Stimulated activated CD8-positive, alpha-beta memory T cell treated with anti-CD3 and anti-CD28 coated beads, Interleukin-7, amount 100 ng/mL, for 48 hours (primary cell): Measurements from ENCODE around the gene ZBED4.

Experiments
- DNase-seq, 2 donors: peaks; one replicate each; pipeline ENCODE4 v3.0.0-alpha.2; 2020; ENCODE audit warnings: low read depth in 1 of 2; ENCODE audit errors: extremely low read depth in 1 of 2

Gene ZBED4

GRCh38 chr22:49853981-49854831 is 562 bp downstream of the ZBED4 start:
- no peak for DNase-seq

GRCh38 chr22:49855251-49855911 is 1.7 kb downstream of the ZBED4 start:
- DNase-seq, result no peak

- no peak for DNase-seq
Observed at GRCh38 chr22:49856343-49856742, 2.7 kb downstream of the ZBED4 start.

GRCh38 chr22:49856766-49857618 is 3.3 kb downstream of the ZBED4 start:
- no peak for DNase-seq

- DNase-seq, result no peak
Observed at GRCh38 chr22:49858827-49859226, 5.2 kb downstream of the ZBED4 start.

- no peak for DNase-seq
Observed at GRCh38 chr22:49861642-49862495, 8.2 kb downstream of the ZBED4 start.

- no peak for DNase-seq
Observed at GRCh38 chr22:49862496-49862776, 8.8 kb downstream of the ZBED4 start.

- no peak for DNase-seq
Observed at GRCh38 chr22:49863931-49864330, 10.3 kb downstream of the ZBED4 start.

- no peak for DNase-seq
Observed at GRCh38 chr22:49865156-49865555, 11.5 kb downstream of the ZBED4 start.

- DNase-seq, result no peak
Observed at GRCh38 chr22:49866134-49866533, 12.5 kb downstream of the ZBED4 start.

- no peak for DNase-seq
Observed at GRCh38 chr22:49866646-49867045, 13.0 kb downstream of the ZBED4 start.

GRCh38 chr22:49867303-49868265 is 13.9 kb downstream of the ZBED4 start:
- no peak for DNase-seq

GRCh38 chr22:49869086-49869830 is 15.6 kb downstream of the ZBED4 start:
- DNase-seq, result no peak

GRCh38 chr22:49869845-49870712 is 16.4 kb downstream of the ZBED4 start:
- no peak for DNase-seq

- DNase-seq, result no peak
Observed at GRCh38 chr22:49871482-49871881, 17.8 kb downstream of the ZBED4 start.

GRCh38 chr22:49872347-49872746 is 18.7 kb downstream of the ZBED4 start:
- no peak for DNase-seq

- no peak for DNase-seq
Observed at GRCh38 chr22:49873228-49873940, 19.7 kb downstream of the ZBED4 start.
